HUES6 (cell line): ENCODE results near the gene FEZF2.

ENCODE experiments used
- H3K27ac ChIP-seq: 2 replicates; pipeline ENCODE4 v1.7.0; 2013; ENCODE audit warnings: low read depth, mild to moderate bottlenecking, low read length, inconsistent platforms
- H3K27me3 ChIP-seq: 2 replicates; pipeline ENCODE4 v1.6.1; 2013; ENCODE audit warnings: low read length; ENCODE audit not compliant: control insufficient read depth, insufficient read depth
- H3K36me3 ChIP-seq: 2 replicates; pipeline ENCODE4 v1.6.1; 2013; ENCODE audit warnings: low read length; ENCODE audit not compliant: control insufficient read depth, insufficient read depth
- H3K4me1 ChIP-seq: 2 replicates; pipeline ENCODE4 v1.6.1; 2013; ENCODE audit warnings: low read length; ENCODE audit not compliant: control insufficient read depth, insufficient read depth
- H3K4me3 ChIP-seq: 2 replicates; pipeline ENCODE4 v1.5.1; 2013; ENCODE audit warnings: low read depth, low read length
- H3K9ac ChIP-seq: one replicate; pipeline ENCODE4 v1.6.1; 2013; ENCODE audit warnings: mild to moderate bottlenecking, low read length
- H3K9me3 ChIP-seq: 2 replicates; pipeline ENCODE4 v1.6.1; 2013; ENCODE audit warnings: low read depth, low read length; ENCODE audit not compliant: control insufficient read depth, insufficient read depth

Gene FEZF2

GRCh38 chr3:62373714-62374333, 474 bp upstream of the FEZF2 start:
- Histone ChIP-seq H3K9ac (no peak overlapping the region), H3K4me3 (peak overlapping the region; percentile 36), H3K4me1 (peaks cover 73% of the 10 kb centered on the region), H3K27ac (no peak overlapping the region), H3K27me3 (peaks cover 100% of the 10 kb centered on the region), H3K9me3 (no peaks in the 10 kb centered on the region), H3K36me3 (no peaks in the 10 kb centered on the region)

GRCh38 chr3:62372621-62373041, 719 bp downstream of the FEZF2 start:
- H3K27me3 ChIP-seq: peaks cover 100% of the 10 kb centered on the region
- H3K4me1 ChIP-seq: peaks cover 76% of the 10 kb centered on the region
- no peak overlapping the region for H3K27ac ChIP-seq
- H3K36me3 ChIP-seq: no peaks in the 10 kb centered on the region
- no peak overlapping the region for H3K9ac ChIP-seq
- H3K4me3 ChIP-seq: peak overlapping the region; percentile 52
- H3K9me3 ChIP-seq: no peaks in the 10 kb centered on the region

GRCh38 chr3:62371720-62372591, 1.4 kb downstream of the FEZF2 start:
- peak overlapping the region; percentile 52 for H3K4me3 ChIP-seq
- H3K36me3 ChIP-seq: no peaks in the 10 kb centered on the region
- H3K27ac ChIP-seq: no peak overlapping the region
- H3K4me1 ChIP-seq: peaks cover 76% of the 10 kb centered on the region
- peaks cover 100% of the 10 kb centered on the region for H3K27me3 ChIP-seq
- H3K9ac ChIP-seq: no peak overlapping the region
- H3K9me3 ChIP-seq: no peaks in the 10 kb centered on the region

- H3K9ac ChIP-seq: no peak overlapping the region
- no peak overlapping the region for H3K27ac ChIP-seq
- peaks cover 76% of the 10 kb centered on the region for H3K4me1 ChIP-seq
- H3K9me3 ChIP-seq: no peaks in the 10 kb centered on the region
- H3K27me3 ChIP-seq: peaks cover 100% of the 10 kb centered on the region
- H3K36me3 ChIP-seq: no peaks in the 10 kb centered on the region
- H3K4me3 ChIP-seq: peak overlapping the region; percentile 24
These were observed 2.3 kb downstream of the FEZF2 start for GRCh38 chr3:62370858-62371719.

GRCh38 chr3:62370112-62370857, 3.1 kb downstream of the FEZF2 start:
- H3K9ac ChIP-seq: no peak overlapping the region
- H3K27ac ChIP-seq: no peak overlapping the region
- peaks cover 77% of the 10 kb centered on the region for H3K4me1 ChIP-seq
- H3K9me3 ChIP-seq: no peaks in the 10 kb centered on the region
- peaks cover 100% of the 10 kb centered on the region for H3K27me3 ChIP-seq
- no peaks in the 10 kb centered on the region for H3K36me3 ChIP-seq
- peak overlapping the region; percentile 24 for H3K4me3 ChIP-seq

- H3K27me3 ChIP-seq: peaks cover 100% of the 10 kb centered on the region
- H3K36me3 ChIP-seq: no peaks in the 10 kb centered on the region
- H3K4me3 ChIP-seq: peak overlapping the region; percentile 75
- no peak overlapping the region for H3K27ac ChIP-seq
- H3K9me3 ChIP-seq: no peaks in the 10 kb centered on the region
- no peak overlapping the region for H3K9ac ChIP-seq
- peaks cover 74% of the 10 kb centered on the region for H3K4me1 ChIP-seq
These were observed 3.9 kb downstream of the FEZF2 start for GRCh38 chr3:62369476-62369743.

- H3K27me3 ChIP-seq: peaks cover 100% of the 10 kb centered on the region
- no peaks in the 10 kb centered on the region for H3K36me3 ChIP-seq
- no peak overlapping the region for H3K9ac ChIP-seq
- H3K9me3 ChIP-seq: no peaks in the 10 kb centered on the region
- H3K27ac ChIP-seq: no peak overlapping the region
- peak overlapping the region; percentile 75 for H3K4me3 ChIP-seq
- H3K4me1 ChIP-seq: peaks cover 69% of the 10 kb centered on the region
These were observed 4.5 kb downstream of the FEZF2 start for GRCh38 chr3:62368705-62369475.

- H3K4me1 ChIP-seq: peaks cover 66% of the 10 kb centered on the region
- no peaks in the 10 kb centered on the region for H3K9me3 ChIP-seq
- no peaks in the 10 kb centered on the region for H3K36me3 ChIP-seq
- no peak overlapping the region for H3K27ac ChIP-seq
- H3K4me3 ChIP-seq: peak overlapping the region; percentile 75
- no peak overlapping the region for H3K9ac ChIP-seq
- H3K27me3 ChIP-seq: peaks cover 100% of the 10 kb centered on the region
These were observed 5.1 kb downstream of the FEZF2 start for GRCh38 chr3:62368290-62368704.

- Histone ChIP-seq H3K27me3 (peaks cover 100% of the 10 kb centered on the region), H3K27ac (no peak overlapping the region), H3K4me3 (peak overlapping the region; percentile 75), H3K4me1 (peaks cover 65% of the 10 kb centered on the region), H3K9me3 (no peaks in the 10 kb centered on the region), H3K36me3 (no peaks in the 10 kb centered on the region), H3K9ac (no peak overlapping the region)
These were observed 5.6 kb downstream of the FEZF2 start for GRCh38 chr3:62367763-62368195.

- peaks cover 95% of the 10 kb centered on the region for H3K27me3 ChIP-seq
- no peak overlapping the region for H3K9ac ChIP-seq
- H3K4me1 ChIP-seq: peaks cover 51% of the 10 kb centered on the region
- H3K4me3 ChIP-seq: peak overlapping the region; percentile 32
- H3K36me3 ChIP-seq: no peaks in the 10 kb centered on the region
- no peak overlapping the region for H3K27ac ChIP-seq
- no peaks in the 10 kb centered on the region for H3K9me3 ChIP-seq
These were observed 7.2 kb downstream of the FEZF2 start for GRCh38 chr3:62366126-62366484.
